Omental fat pad (tissue), 4 donors: ENCODE results near the gene CEP170B. TPM values are rescaled to one million over a fixed set of nuclear protein-coding genes. Genes with fewer than 3 reads are reported as not detected.

ENCODE experiments used
- ATAC-seq: fragments of 150-250 bp; one replicate; pipeline ENCODE4 v1.9.1; 2016; ENCODE audit warnings: mild to moderate bottlenecking, moderate library complexity; ENCODE audit not compliant: low FRiP score
- DNase-seq: peaks from one replicate; pipeline ENCODE4 v3.0.0-alpha.2; 2019; ENCODE audit warnings: low spot score
- CTCF ChIP-seq, 3 donors: fragments of 450-650 bp; IDR thresholded peaks; one replicate each; pipeline ENCODE4 v1.5.1; 2016 to 2017; ENCODE audit warnings: antibody characterized with exemption in 3 of 3, mild to moderate bottlenecking in 3 of 3, moderate library complexity in 2 of 3
- total RNA-seq, 4 donors: library from RNA; depleted of rRNA; stranded (reverse); fragments of >200 nt; gene quantifications; one replicate each; pipeline ENCODE4 v1.1.0, GENCODE V29; 2016

CEP170B gene
- total RNA-seq, 4 donors from 2014 or later = 5.5 to 29.3 (median 13.0) TPM

- ATAC-seq = no peak
- DNase-seq = no peak
- TF ChIP-seq CTCF (IDR thresholded peaks at IDR 0.05) = no peak
Observed at GRCh38 chr14:104937694-104938365, 72.8 kb downstream of the CEP170B start.

GRCh38 chr14:104938436-104938835, 73.4 kb downstream of the CEP170B start:
- no peak for DNase-seq

GRCh38 chr14:104938960-104939359, 73.9 kb downstream of the CEP170B start:
- no peak for TF ChIP-seq CTCF (IDR thresholded peaks at IDR 0.05)
- no peak for ATAC-seq
- no peak for DNase-seq

More at GRCh38 chr14:104938436-104938835, 73.4 kb downstream of the CEP170B start:
- ATAC-seq = no peak
- TF ChIP-seq CTCF (IDR thresholded peaks at IDR 0.05) = no peak

GRCh38 chr14:104939666-104940410, 74.8 kb downstream of the CEP170B start:
- DNase-seq (no peak), ATAC-seq (no peak)
- TF ChIP-seq CTCF (IDR thresholded peaks at IDR 0.05) = no peak

GRCh38 chr14:104940526-104941150, 75.6 kb downstream of the CEP170B start:
- TF ChIP-seq CTCF (IDR thresholded peaks at IDR 0.05) = no peak
- ATAC-seq (no peak), DNase-seq (no peak)

GRCh38 chr14:104941508-104942365, 76.7 kb downstream of the CEP170B start:
- DNase-seq = no peak

More at GRCh38 chr14:104941508-104942365, 76.7 kb downstream of the CEP170B start:
- no peak for ATAC-seq
- no peak for TF ChIP-seq CTCF (IDR thresholded peaks at IDR 0.05)
